ENCODE measurements around the gene CD248.

Gene CD248

DNA sequence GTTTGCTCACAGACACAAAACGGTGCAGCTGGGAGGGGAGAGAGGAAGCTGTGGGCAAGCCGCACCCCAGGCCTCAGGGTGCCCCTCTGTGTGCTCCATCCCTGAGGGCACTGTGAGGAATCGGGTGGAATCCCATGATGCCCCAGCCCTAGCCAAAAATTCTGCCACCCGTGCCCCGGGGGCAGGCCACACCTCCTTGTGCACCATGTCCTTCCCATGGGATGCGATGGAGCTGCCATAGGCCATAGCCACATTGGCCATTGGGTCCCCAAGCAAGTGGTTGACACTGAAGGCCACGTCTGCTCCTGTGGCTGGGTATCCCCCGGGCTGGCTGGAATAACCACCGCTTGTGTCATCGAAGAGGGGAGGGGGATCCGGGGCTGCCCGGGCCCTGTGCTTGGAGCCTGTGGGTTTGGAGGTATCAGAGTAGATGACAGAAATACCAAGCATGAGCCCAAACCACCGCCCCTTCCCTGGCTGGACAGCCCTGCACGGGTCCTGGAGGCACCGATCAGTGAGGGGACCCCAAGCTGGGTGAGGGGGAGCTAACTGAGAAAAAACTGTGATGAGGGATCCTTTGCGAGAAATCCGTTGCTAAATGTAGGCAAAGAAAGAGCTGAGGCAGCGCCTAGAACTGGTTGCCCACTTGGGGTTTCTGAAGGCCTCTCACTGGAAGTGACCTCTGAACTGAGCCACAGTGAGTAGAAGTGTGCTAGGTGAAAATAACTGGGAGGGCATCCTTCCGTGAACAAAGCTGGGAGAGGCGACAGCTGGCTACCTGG lies 28.8 kb downstream of the CD248 start:
- no peak for DNase-seq (ENCODE audit: low spot score)
- TF ChIP-seq CTCF (IDR thresholded peaks at IDR 0.05; ENCODE audit: borderline replicate concordance, control extremely low read depth, extremely low read depth, insufficient read depth, missing control alignments), result no peak
- in situ Hi-C loops (cut with MboI; ENCODE audit: low sequenced_read_pairs, unreplicated experiment), result no loop called here

DNA sequence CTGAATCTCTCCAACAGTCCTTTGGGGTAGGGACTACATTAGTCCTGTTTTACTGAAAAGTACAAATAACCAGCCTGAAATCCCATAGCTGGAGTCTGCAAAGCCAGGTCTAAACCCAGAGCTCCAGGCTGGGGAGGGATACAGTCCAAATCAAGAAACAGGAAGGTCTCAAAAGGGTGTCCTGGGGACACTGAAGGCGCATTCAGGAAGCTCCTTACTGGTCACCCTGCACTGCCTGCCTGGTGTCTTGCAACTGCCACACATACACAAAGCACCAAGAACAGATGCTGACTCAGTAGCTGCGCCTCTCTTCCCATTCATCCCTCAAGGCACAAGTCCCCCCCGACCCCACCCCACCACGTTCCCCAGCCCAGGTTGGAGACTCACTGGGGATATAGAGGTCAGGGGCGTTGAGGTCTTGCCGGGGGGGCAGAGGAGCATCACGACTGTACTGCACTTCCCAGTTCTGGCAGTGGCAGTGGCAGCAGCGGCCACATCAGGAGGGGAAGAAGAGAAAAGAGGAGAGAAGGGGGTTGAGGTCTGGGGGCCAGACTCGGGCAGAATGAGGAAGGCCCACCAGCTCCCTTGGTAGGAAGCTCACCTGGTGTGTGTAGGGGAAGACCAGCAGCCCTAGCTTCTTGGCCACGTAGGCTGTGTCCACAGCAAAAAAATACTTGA lies 29.5 kb downstream of the CD248 start:
- DNase-seq (ENCODE audit: low spot score), result no peak
- TF ChIP-seq CTCF (IDR thresholded peaks at IDR 0.05; ENCODE audit: borderline replicate concordance, control extremely low read depth, extremely low read depth, insufficient read depth, missing control alignments), result no peak
- in situ Hi-C loops (cut with MboI; ENCODE audit: low sequenced_read_pairs, unreplicated experiment), result no loop called here

DNA sequence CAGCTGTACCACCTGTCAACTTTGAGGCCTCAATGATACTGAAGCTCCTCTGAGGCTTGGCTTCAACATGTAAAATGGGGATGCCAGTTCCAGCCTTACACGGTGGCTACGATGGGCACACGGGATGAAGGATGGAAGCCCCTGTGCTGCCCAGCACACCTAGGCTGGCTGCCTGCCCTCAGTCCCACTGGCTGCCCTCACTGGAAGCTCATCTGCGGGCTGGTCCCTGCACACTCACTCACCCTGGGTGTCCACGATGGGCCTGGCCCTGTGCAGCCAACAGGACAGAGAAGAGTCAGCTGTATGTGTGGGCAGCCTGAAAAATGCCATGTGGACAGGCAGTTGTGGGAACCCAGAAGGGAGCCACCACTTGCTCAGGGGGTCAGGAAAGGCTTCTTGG lies 30.1 kb downstream of the CD248 start:
- in situ Hi-C loops (cut with MboI; ENCODE audit: low sequenced_read_pairs, unreplicated experiment), result no loop called here
- DNase-seq (ENCODE audit: low spot score), result no peak
- no peak for TF ChIP-seq CTCF (IDR thresholded peaks at IDR 0.05; ENCODE audit: borderline replicate concordance, control extremely low read depth, extremely low read depth, insufficient read depth, missing control alignments)

DNA sequence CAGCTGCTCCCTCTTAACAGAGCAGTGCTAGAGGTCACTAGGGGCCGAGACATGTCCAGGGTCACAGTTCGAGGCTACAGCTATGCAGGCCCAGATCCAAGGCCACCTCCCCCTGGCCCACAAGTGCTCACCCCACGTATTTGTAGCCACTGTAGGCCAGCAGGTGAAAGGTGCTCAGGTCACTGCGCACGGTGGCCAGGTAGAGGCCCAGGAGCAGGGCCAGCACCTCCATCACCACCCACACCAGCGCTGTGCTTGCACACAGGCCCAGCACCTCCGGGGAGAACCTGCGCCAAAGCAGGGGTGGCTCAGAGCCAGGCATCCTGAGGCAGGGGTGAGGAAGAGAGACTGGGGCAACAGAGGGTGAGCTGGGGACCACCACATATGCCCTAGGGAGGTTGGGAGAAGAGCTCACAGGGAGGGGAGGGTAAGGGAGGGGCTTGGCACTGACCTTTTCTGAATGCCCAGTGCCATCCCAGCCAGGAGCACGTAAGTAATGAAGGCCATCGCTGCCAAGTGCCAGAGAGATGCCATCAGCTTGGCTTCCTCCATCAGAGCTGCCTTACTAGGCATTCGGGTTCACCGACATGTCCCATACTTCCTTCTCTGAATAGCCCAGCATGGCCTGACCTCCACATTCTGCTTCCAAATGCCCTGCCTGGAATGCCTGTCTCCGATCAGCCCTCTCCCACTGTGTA lies 31.4 kb downstream of the CD248 start:
- DNase-seq (ENCODE audit: low spot score), result no peak
- no peak for TF ChIP-seq CTCF (IDR thresholded peaks at IDR 0.05; ENCODE audit: borderline replicate concordance, control extremely low read depth, extremely low read depth, insufficient read depth, missing control alignments)
- in situ Hi-C loops (cut with MboI; ENCODE audit: low sequenced_read_pairs, unreplicated experiment), result no loop called here

- no peak for TF ChIP-seq CTCF (IDR thresholded peaks at IDR 0.05; ENCODE audit: borderline replicate concordance, control extremely low read depth, extremely low read depth, insufficient read depth, missing control alignments)
- in situ Hi-C loops (cut with MboI; ENCODE audit: low sequenced_read_pairs, unreplicated experiment), result no loop called here
- DNase-seq (ENCODE audit: low spot score), result no peak
Measured at GRCh38 chr11:66284526-66285078, 32.2 kb downstream of the CD248 start.

DNA sequence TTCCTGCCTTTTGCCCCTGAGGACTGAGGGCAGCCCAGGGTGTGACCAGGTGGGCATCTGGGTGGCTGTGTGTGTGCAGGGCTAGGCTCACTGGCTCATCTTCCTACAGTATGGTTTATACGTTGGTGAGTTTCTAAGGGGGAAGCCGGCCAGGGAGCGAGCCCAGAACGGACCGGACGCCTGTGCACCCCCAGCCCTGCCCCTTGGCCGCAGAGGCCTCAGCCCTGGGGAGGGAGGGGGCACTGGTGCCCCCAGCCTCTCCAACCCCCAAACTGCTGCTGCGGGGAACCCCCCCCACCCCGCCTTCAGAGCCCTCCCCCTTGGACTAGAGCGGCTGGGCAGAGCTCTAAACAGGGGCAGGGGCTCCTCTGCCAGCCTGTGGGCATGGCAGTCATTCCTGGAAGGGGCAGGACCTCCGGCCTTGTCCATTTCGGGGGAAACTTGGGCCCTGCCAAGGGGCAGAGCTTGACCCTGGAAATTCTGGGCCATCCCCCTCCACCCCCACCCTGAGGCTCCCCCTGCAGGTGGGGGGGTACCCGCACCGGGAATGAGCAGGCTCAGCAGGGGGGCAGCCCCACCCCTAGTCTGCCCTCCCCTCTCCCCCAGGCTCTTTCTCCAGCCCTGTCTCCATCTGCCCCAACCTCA lies 33.3 kb downstream of the CD248 start:
- DNase-seq (ENCODE audit: low spot score), result no peak
- TF ChIP-seq CTCF (IDR thresholded peaks at IDR 0.05; ENCODE audit: borderline replicate concordance, control extremely low read depth, extremely low read depth, insufficient read depth, missing control alignments), result no peak
- in situ Hi-C loops (cut with MboI; ENCODE audit: low sequenced_read_pairs, unreplicated experiment), result no loop called here

All from GM13976 (cell line).